Superior temporal gyrus (tissue), 1 donor: ENCODE results near the gene PCGF1.
"Not testable (repeated sequence)": the region's sequence is repeated elsewhere in the genome, so short reads cannot be mapped to it uniquely, and the experiment has no call there.

Experiments used
- DNase-seq: peaks from one replicate; pipeline ENCODE4 v3.0.0-alpha.2; 2016; ENCODE audit errors: extremely low spot score

PCGF1 gene

DNA sequence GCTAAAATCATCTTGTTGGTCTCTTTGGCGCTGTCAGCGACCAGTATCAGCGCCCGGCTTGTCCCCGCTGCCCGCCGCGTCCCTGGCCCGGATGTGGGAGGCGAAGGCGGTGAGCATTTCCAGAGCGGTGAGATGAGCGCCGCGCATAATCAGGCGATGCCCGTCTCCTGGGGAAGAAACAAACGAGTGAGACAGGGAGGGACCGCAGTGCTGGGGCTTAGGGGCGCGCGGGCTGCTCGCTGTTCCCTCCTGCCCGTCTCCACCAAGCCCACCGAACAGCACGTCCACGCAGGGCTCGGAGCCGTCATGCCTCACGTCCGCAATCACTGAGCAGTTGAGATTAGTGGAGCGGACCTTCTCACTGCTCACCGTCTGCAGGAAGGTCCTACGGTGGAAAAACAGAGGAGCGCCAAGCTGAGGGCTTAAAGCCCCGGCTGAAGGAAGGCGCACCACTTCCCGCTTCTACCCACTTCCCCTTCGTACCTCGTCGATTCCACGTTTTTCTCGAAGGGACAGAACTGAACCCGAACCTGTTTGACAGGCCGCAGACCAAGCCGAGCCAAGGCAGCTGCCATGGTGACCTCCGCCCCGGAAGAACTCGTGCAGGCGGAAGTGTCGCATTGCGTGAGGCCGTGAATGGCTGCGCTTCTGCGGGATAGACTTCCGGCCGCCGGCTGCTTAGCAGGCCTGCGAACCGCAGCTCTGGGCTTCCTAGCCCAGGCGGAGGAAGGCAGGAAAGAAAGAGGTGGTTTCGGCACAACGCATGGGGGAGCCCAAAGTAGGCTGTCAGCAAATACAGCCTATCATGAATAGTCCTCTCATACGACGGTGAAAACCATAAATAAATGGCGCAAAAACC lies 35.2 kb downstream of the PCGF1 start, which contains the start of gene MRPL53:
Gene MRPL53, minus strand, starts transcription at position 595 of the 859 bp plus-strand sequence. Its CDS starts 20 bp downstream, at position 575.
- peak; percentile 98 for DNase-seq

DNA sequence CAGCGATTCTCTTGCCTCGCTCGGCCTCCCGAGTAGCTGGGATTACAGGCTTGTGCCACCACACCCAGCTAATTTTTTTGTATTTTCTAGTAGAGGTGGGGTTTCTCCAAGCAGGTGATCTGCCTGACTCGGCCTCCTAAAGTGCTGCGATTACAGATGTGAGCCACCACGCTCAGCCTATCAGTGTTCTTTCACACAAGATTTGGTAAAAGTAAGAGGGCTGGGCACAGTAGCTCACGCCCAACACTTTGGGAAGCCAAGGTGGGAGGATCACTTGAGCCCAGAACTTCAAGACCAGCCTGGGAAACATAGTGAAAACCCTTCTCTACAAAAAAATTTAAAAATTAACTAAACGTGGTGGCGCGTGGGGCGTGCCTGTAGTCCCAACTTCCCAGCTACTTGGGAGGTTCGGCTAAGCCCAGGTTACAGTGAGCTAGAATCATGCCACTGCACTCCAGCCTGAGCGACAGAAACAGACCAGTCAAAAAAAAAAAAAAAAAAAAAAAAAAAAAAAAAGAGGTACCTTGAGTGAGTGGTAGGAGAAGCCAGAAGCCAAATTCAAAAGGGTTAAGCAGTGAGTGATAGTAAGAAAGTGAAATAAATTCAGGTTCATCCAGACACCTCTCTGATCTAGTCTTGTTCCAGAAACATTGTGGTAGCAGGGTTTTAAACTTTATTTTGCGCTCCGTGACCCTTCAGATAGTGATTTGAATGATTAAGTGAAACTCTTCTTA lies 36.0 kb downstream of the PCGF1 start:
- no peak for DNase-seq

DNA sequence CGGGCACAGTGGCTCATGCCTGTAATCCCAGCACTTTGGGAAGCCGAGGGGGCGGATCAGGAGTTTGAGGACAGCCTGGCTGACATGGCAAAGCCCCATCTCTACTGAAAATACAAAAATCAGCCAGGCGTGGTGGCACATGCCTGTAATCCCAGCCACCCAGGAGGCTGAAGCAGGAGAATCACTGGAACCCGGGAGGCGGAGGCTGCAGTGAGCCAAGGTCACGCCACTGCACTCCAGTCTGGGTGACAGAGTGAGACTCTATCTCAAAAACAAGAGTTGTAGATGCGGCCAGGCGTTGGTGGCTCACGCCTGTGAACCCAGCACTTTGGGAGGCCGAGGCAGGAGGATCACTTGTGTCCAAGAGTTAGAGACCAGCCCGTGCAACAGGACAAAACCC lies 36.8 kb downstream of the PCGF1 start:
- not testable (repeated sequence) for DNase-seq

DNA sequence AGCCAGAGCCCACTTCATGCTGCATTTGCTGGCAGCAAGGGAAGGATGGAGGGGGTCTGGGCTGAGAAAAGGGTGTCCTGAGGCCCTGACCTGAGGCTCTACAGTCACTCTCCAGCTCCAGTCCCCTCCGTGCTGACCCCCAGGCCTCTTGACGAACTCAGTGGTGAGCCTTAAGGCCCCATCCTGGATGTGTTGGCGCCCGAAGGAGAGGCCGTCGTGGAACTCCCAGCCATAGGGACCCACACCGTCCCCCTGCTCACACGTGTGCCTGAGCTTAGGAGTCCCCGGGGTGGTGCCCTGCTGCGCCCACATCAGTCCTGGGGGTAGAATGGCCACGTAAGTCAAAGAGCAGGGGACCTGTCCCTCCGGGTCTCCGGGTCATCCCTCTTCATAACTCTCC lies 43.1 kb downstream of the PCGF1 start:
- no peak for DNase-seq

GRCh38 chr2:74462786-74463105 lies 44.7 kb downstream of the PCGF1 start:
- no peak for DNase-seq

DNA sequence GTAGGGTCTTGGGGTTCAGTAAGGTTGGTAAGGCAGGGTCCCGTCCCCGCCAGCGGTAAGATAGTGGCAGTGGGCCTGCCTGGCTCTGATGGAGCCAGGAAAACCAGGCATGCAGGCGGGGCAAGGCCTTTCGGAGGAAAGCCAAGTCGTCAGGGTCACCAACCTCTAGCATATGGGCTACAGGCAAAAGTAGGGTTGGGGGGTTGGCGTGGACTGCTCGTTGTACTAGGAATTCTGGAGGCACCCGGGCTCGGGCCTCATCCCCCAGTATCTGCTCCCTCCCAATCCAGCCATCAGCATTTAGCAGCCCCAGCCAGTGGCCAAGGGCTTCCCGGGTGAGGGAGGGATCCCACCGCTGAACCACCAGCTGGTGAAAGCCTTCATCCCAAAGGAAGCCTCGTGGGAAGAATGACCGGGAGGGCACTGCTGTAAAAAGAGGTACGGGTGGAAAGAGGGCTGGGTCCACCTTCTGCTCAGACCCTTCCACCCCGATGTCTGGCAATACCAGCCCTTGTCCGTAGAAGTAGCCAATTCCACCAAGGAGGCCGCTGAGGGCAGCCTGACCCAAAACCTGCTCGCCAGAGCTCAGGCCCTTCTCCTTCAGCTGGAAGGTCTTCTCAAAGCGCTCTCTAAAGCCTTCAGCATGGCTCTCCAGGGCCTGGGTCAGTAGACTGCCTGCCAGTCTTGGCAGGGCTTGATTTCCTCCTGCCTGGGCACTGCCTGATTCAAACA lies 45.3 kb downstream of the PCGF1 start:
- DNase-seq, result no peak

DNA sequence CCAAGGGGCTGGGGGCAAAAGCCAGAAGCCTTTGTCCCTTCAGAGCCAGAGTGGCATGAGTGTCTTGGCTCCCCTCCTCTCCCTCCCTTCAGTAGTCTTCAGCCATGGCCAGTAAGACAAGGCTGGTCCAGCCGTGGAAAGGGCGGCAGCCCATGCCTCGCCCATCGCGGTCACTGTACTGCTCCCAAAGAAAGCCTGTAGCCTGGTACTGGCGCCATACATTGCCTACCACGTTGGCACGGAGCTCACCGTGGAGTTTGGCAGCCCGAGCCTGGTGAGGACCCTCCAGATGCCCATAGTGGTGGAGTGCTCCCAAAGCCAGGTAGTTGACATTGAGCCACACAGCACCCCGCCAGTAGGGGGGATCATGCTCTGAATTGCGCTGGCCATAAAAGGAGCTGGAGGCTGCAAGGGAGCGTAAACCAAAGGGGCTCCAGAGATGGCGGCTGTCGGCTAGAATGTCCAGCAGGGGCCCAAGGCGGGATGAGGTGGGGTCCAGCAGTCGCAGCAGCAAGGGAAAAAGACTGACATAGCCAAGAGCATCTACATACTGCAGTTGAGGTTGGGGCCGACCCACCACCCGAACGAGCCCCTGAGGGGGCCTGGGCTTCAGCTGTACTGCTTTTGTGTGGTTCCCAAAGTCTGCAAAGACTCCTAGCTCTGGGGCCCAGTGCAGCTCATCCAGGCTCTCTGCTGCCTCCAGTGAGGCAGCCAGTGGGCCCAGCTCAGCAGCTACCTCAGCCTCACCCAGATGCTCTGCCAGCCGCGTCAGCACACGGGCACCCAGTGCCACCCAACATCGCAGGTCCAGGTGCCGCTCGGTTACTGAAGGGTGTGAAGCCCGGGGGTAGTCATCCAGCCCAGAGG lies 46.1 kb downstream of the PCGF1 start:
- no peak for DNase-seq

- DNase-seq, result not testable (repeated sequence)
Observed at GRCh38 chr2:74460187-74460586, 47.3 kb downstream of the PCGF1 start.

DNA sequence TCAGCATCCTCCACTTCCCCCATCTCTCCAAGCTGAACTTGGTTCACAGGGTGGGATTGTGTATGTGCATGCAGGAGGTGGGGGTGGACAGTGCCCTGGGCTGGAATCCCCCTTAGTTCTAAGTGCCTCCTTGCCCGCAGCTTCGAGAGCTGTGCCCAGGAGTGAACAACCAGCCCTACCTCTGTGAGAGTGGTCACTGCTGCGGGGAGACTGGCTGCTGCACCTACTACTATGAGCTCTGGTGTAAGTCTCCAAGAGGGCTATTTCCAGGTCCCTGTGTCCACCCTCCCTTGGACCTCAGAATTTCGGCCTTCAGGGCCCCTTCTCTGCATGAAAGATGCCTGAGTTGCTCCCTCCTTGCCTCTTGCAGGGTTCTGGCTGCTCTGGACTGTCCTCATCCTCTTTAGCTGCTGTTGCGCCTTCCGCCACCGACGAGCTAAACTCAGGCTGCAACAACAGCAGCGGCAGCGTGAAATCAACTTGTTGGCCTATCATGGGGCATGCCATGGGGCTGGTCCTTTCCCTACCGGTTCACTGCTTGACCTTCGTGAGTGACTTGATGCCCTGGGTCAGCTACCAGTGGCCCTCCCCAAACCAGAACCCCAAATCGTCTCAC lies 47.9 kb downstream of the PCGF1 start:
- not testable (repeated sequence) for DNase-seq

GRCh38 chr2:74458938-74459363 lies 48.5 kb downstream of the PCGF1 start:
- DNase-seq, result no peak

DNA sequence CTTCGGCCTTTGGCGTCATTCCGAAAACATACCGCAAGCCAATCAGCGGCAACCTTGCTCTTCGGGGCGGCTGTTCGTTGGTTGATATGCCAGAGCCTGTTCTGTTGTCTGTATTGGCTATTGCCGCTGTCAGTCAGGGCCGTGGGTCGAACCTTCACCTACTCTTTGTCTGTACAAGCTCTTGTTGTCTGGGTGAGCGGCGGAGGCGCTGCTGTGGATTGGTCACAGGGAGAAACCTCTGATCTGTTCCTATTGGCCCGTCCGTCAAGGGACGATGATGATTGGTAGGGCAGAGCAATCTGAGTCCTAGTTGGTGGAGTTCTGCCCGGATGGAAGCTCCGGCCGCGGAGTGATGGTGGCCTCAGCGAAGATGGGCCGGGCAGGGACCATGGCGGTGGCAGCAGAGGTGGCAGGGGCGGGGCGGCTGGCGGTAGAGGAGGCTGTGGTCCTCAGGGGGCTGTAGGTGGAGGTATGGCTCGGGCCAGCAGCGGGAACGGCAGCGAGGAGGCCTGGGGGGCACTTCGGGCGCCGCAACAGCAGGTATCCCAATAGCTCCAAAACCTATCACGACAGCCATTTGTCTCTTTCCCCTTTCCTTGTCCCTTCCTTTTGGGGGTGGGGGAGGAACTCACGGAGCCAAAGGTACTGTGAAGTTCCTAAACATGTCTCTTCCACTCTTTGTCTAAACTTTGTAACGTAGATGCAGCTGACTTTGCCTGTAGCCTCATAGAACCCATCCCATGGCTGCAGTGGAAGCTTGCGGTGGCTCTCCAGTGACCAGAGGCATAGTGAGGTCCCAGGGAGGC lies 49.2 kb downstream of the PCGF1 start, which contains the start of gene WBP1:
Gene WBP1, plus strand, starts transcription at position 307 of the 806 bp plus-strand sequence. Its CDS starts 165 bp downstream, at position 472.
- peak; percentile 100 for DNase-seq

- no peak for DNase-seq
Observed at GRCh38 chr2:74457549-74458131, 49.9 kb downstream of the PCGF1 start.

DNA sequence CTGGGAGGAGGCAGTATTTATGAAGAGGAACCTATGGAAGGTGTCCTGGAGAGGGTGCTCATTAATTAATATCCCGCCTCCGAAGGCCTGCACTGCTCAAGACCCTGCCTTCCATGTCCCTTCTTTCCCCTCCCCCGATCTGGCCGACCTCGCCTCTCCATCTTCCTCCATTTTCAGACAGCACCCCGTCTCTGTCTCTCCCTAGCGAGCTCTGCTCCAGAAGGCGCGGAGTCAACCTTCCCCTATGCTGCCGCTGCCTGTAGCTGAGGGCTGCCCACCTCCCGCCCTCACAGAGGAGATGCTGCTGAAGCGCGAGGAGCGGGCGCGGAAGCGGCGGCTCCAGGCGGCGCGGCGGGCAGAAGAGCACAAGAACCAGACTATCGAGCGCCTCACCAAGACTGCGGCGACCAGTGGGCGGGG lies 50.4 kb downstream of the PCGF1 start:
- no peak for DNase-seq
